IMR-90 (cell line): Measurements from ENCODE around the gene DENND6B. TPM values are rescaled to one million over a fixed set of nuclear protein-coding genes. Genes with fewer than 3 reads are reported as not detected.
A peak's percentile ranks its signal among the peaks of the same experiment; 100 is the strongest.

Experiments used
- ATAC-seq: fragments of 200-7000 bp; cut with Tn5 transposase; 2 replicates; pipeline ENCODE4 v1.9.1; 2020; ENCODE audit warnings: low read depth, mild to moderate bottlenecking, moderate library complexity
- BruUV-seq: library from RNA; stranded (reverse); fragments of 400-500 nt; replicated peaks from 2 replicates; lab custom pipeline; 2021; lab: Mats Ljungman, UMichigan
- CTCF ChIA-PET: fragments of 300-600 bp; formaldehyde crosslinking; extraction: SDS; loops from one replicate; lab custom pipeline; 2021; ENCODE audit warnings: antibody characterized with exemption; lab: Yijun Ruan, JAX
- POLR2A ChIA-PET: fragments of 300-600 bp; sonication (Branson Sonifier 250); formaldehyde crosslinking; loops from one replicate; lab custom pipeline; 2022; ENCODE audit warnings: antibody characterized with exemption; ENCODE audit not compliant: unreplicated experiment; lab: Charles Lee
- DNase-seq: peaks from one replicate; pipeline ENCODE4 v3.0.0; 2013
- H2AFZ ChIP-seq: replicated peaks from 2 replicates; pipeline ENCODE3; 2013; ENCODE audit warnings: low read length, mild to moderate bottlenecking; ENCODE audit not compliant: poor library complexity
- H2AK5ac ChIP-seq: 2 replicates; pipeline ENCODE4 v1.6.1; 2013; ENCODE audit warnings: low read depth, low read length, inconsistent platforms
- H2AK9ac ChIP-seq: replicated peaks from 2 replicates; pipeline ENCODE3; 2013; ENCODE audit warnings: mild to moderate bottlenecking, low read depth, low read length, moderate library complexity; ENCODE audit not compliant: poor library complexity
- H2BK120ac ChIP-seq: 2 replicates; pipeline ENCODE4 v1.6.1; 2013; ENCODE audit warnings: low read depth, low read length, inconsistent platforms
- H2BK15ac ChIP-seq: 3 replicates; pipeline ENCODE4 v1.6.1; 2013; ENCODE audit warnings: low read depth, low read length, inconsistent platforms
- H2BK20ac ChIP-seq: 2 replicates; pipeline ENCODE4 v1.6.1; 2013; ENCODE audit warnings: low read depth, mild to moderate bottlenecking, inconsistent platforms, low read length, moderate library complexity
- H2BK5ac ChIP-seq: 2 replicates; pipeline ENCODE4 v1.6.1; 2013; ENCODE audit warnings: mild to moderate bottlenecking, low read depth, low read length, inconsistent platforms; ENCODE audit not compliant: poor library complexity, severe bottlenecking
- H3K14ac ChIP-seq: replicated peaks from 2 replicates; pipeline ENCODE4 v1.6.1; 2013; ENCODE audit warnings: low read depth, low read length, inconsistent platforms
- H3K18ac ChIP-seq: 2 replicates; pipeline ENCODE4 v1.6.1; 2013; ENCODE audit warnings: low read depth, low read length, control low read depth
- H3K23ac ChIP-seq: 2 replicates; pipeline ENCODE4 v1.6.1; 2013; ENCODE audit warnings: low read depth, low read length, inconsistent platforms
- H3K27ac ChIP-seq: 2 replicates; pipeline ENCODE4 v1.5.1; 2013; ENCODE audit warnings: mild to moderate bottlenecking, control low read depth, low read length; ENCODE audit not compliant: insufficient read depth
- H3K27me3 ChIP-seq: 2 replicates; pipeline ENCODE4 v1.6.1; 2013; ENCODE audit warnings: low read length; ENCODE audit not compliant: control insufficient read depth, insufficient read depth
- H3K36me3 ChIP-seq: 2 replicates; pipeline ENCODE4 v1.6.1; 2013; ENCODE audit warnings: low read length, mixed read lengths; ENCODE audit not compliant: control insufficient read depth, insufficient read depth
- H3K4ac ChIP-seq: 2 replicates; pipeline ENCODE4 v1.6.1; 2013; ENCODE audit warnings: low read depth, low read length, inconsistent platforms
- H3K4me1 ChIP-seq: 2 replicates; pipeline ENCODE4 v1.6.1; 2013; ENCODE audit warnings: low read length, mixed read lengths; ENCODE audit not compliant: control insufficient read depth, insufficient read depth
- H3K4me2 ChIP-seq: 2 replicates; pipeline ENCODE4 v1.6.1; 2013; ENCODE audit warnings: low read depth, mild to moderate bottlenecking, control low read depth, low read length, moderate library complexity
- H3K4me3 ChIP-seq: 2 replicates; pipeline ENCODE4 v1.5.1; 2013; ENCODE audit warnings: low read depth, mild to moderate bottlenecking, control low read depth, low read length, moderate library complexity; ENCODE audit not compliant: insufficient read depth
- H3K56ac ChIP-seq: 2 replicates; pipeline ENCODE4 v1.6.1; 2013; ENCODE audit warnings: low read length, inconsistent platforms; ENCODE audit not compliant: insufficient read depth; ENCODE audit errors: extremely low read depth
- H3K79me1 ChIP-seq, 2 experiments: 2 replicates each; pipeline ENCODE4 v1.6.1; 2013; ENCODE audit warnings: low read length in 2 of 2, inconsistent platforms in 1 of 2, low read depth in 1 of 2
- H3K9ac ChIP-seq: 2 replicates; pipeline ENCODE4 v1.6.1; 2013; ENCODE audit warnings: low read depth, low read length, control low read depth
- H3K9me1 ChIP-seq: 2 replicates; pipeline ENCODE4 v1.6.1; 2013; ENCODE audit warnings: low read length, inconsistent platforms; ENCODE audit not compliant: insufficient read depth
- H3K9me3 ChIP-seq: 2 replicates; pipeline ENCODE4 v1.6.1; 2013; ENCODE audit warnings: low read length; ENCODE audit not compliant: control insufficient read depth, insufficient read depth
- H4K20me1 ChIP-seq: 2 replicates; pipeline ENCODE4 v1.6.1; 2013; ENCODE audit warnings: low read length, inconsistent platforms; ENCODE audit not compliant: insufficient read depth
- H4K5ac ChIP-seq: 2 replicates; pipeline ENCODE4 v1.6.1; 2013; ENCODE audit warnings: mild to moderate bottlenecking, low read depth, low read length, control low read depth
- H4K8ac ChIP-seq, 2 experiments: 2 replicates each; pipeline ENCODE4 v1.6.1; 2013; ENCODE audit warnings: low read depth in 2 of 2, low read length in 2 of 2, control low read depth in 1 of 2, inconsistent platforms in 1 of 2
- H4K91ac ChIP-seq: 2 replicates; pipeline ENCODE4 v1.6.1; 2013; ENCODE audit warnings: low read depth, low read length, inconsistent platforms; ENCODE audit not compliant: insufficient read depth
- MAZ ChIP-seq: IDR thresholded peaks from 2 replicates; pipeline ENCODE4 v1.6.1; 2012; ENCODE audit warnings: low read depth, mild to moderate bottlenecking, low read length, improper control_type of control experiment, moderate library complexity, borderline replicate concordance
- NFE2L2 ChIP-seq: fragments of 150-350 bp; IDR thresholded peaks from 2 replicates; pipeline ENCODE4 v1.6.1; 2016; ENCODE audit warnings: low read depth, mild to moderate bottlenecking, low read length
- POLR2A ChIP-seq: IDR thresholded peaks from 2 replicates; pipeline ENCODE4 v1.6.1; 2012; ENCODE audit warnings: mild to moderate bottlenecking, low read depth, low read length
- SMC3 ChIP-seq: fragments of 150-350 bp; IDR thresholded peaks from 2 replicates; pipeline ENCODE4 v1.6.1; 2016; ENCODE audit warnings: low read depth, mild to moderate bottlenecking, antibody characterized with exemption, low read length, moderate library complexity
- WGBS, 2 experiments: methylation state at CpG; one replicate each; pipeline versions ENCODE4 v1.1.5 to v1.1.7; 2013; ENCODE audit warnings: missing lambda C conversion rate in 2 of 2; ENCODE audit not compliant: insufficient read length in 1 of 2; ENCODE audit errors: extremely low coverage in 2 of 2; 5-methylcytosine and 5-hydroxymethylcytosine counted together
- dilution Hi-C: fragments of 300-500 bp; cut with HindIII; formaldehyde crosslinking; loops from one replicate; pipeline ENCODE4 v1.14.3; 2018; ENCODE audit warnings: low sequenced_read_pairs; ENCODE audit not compliant: unreplicated experiment
- in situ Hi-C: fragments of 300-500 bp; cut with MboI; formaldehyde crosslinking; loops from 3 replicates; pipeline ENCODE4 v1.14.3; 2019; ENCODE audit warnings: low sequenced_read_pairs, inconsistent platforms, mixed read lengths
- intact Hi-C: fragments of 100-400 bp; cut with micrococcal nuclease; formaldehyde crosslinking; loops from 2 replicates; pipeline ENCODE4 v1.10.0; 2022
- polyA plus RNA-seq, 3 experiments: library from polyadenylated mRNA; depleted of rRNA; stranded (reverse); fragments of >200 nt; gene quantifications; 2 replicates each; pipeline ENCODE4 v1.2.3, GENCODE V29; 2012; ENCODE audit warnings: low replicate concordance in 1 of 3
- total RNA-seq: library from RNA; depleted of rRNA; stranded (reverse); fragments of >200 nt; gene quantifications from 2 replicates; pipeline ENCODE4 v1.2.3, GENCODE V29; 2012
- TF ChIP-seq, protein P1 (sequence below): fragments of 150-350 bp; IDR thresholded peaks from 2 replicates; pipeline ENCODE4 v1.6.1; 2017; ENCODE audit warnings: mild to moderate bottlenecking, antibody characterized with exemption, low read length, low read depth
- TF ChIP-seq, protein P2 (sequence below): conservative IDR thresholded peaks from 2 replicates; pipeline ENCODE4 v1.5.1; 2012; ENCODE audit warnings: mild to moderate bottlenecking, low read depth, low read length, improper control_type of control experiment

The DENND6B gene
- total and polyA plus RNA-seq, 2 of the 4 experiments (the other 2 are of a cell fraction), result 0.36 to 4.9 TPM

DNA sequence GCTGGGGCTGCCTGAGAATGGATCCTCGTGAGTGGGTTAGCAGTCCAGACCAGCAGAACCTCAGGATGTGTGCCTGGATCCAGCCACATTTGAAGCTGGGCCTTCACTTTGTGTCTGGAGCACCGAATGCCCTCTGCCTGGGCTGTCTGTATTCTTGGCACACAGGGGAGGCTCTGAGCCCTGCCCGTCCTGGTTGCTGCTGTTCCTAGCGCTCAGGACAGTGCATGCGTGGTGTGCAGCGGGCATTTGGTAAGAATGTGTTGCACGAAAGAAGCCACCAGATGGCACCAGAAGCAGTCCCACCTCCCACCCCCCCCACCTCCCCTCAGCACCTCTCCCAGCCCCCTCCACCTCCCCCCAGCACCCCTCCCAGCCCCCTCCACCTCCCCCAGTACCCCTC, 52.5 kb downstream of the DENND6B start:
- Histone ChIP-seq H3K4me2 (no peak overlapping the region), H4K91ac (no peak overlapping the region), H3K27me3 (no peaks in the 10 kb centered on the region), H3K27ac (no peak overlapping the region), H2BK5ac (no peak overlapping the region), H4K8ac (no peak overlapping the region), H3K9me3 (no peaks in the 10 kb centered on the region), H3K4ac (no peak overlapping the region), H3K18ac (no peak overlapping the region), H3K36me3 (peaks cover 51% of the 10 kb centered on the region), H3K9ac (no peak overlapping the region), H3K79me1 (peaks cover 0 to 16% of the 10 kb centered on the region in 2 experiments; a peak in 1 of 4 replicates), H2AK9ac (peak overlapping the region; percentile 7), H2AK5ac (no peak overlapping the region), H4K5ac (no peak overlapping the region), H2BK20ac (no peak overlapping the region), H4K20me1 (peaks cover 47% of the 10 kb centered on the region), H3K9me1 (no peaks in the 10 kb centered on the region), H2AFZ (no peak overlapping the region), H3K4me3 (no peak overlapping the region), H2BK120ac (no peak overlapping the region), H3K56ac (no peak overlapping the region), H2BK15ac (no peak overlapping the region), H3K4me1 (peaks cover 11% of the 10 kb centered on the region), H3K23ac (no peak overlapping the region), H3K14ac (no peak overlapping the region)
- WGBS, 2 experiments, result 75% methylated on average over 2 of the region's 7 CpGs; no CpG with 5 or more reads in 1 of the 2 experiments
- DNase-seq (peak; percentile 54), ATAC-seq (no peak)
- TF ChIP-seq SMC3 (no peak), POLR2A (no peak), NFE2L2 (no peak), MAZ (no peak)
- TF ChIP-seq, protein P1, sequence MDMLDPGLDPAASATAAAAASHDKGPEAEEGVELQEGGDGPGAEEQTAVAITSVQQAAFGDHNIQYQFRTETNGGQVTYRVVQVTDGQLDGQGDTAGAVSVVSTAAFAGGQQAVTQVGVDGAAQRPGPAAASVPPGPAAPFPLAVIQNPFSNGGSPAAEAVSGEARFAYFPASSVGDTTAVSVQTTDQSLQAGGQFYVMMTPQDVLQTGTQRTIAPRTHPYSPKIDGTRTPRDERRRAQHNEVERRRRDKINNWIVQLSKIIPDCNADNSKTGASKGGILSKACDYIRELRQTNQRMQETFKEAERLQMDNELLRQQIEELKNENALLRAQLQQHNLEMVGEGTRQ, result no peak
- TF ChIP-seq, protein P2, sequence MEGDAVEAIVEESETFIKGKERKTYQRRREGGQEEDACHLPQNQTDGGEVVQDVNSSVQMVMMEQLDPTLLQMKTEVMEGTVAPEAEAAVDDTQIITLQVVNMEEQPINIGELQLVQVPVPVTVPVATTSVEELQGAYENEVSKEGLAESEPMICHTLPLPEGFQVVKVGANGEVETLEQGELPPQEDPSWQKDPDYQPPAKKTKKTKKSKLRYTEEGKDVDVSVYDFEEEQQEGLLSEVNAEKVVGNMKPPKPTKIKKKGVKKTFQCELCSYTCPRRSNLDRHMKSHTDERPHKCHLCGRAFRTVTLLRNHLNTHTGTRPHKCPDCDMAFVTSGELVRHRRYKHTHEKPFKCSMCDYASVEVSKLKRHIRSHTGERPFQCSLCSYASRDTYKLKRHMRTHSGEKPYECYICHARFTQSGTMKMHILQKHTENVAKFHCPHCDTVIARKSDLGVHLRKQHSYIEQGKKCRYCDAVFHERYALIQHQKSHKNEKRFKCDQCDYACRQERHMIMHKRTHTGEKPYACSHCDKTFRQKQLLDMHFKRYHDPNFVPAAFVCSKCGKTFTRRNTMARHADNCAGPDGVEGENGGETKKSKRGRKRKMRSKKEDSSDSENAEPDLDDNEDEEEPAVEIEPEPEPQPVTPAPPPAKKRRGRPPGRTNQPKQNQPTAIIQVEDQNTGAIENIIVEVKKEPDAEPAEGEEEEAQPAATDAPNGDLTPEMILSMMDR, result peak; percentile 36; the same call in 1 of the 2 replicates
- ChIA-PET CTCF (no interaction called here), POLR2A (no interaction called here)
- in situ Hi-C loops (loop anchor here (10.0 kb wide), 1 partner anchor 50 kb away; the partner anchor contains the start of gene DENND6B), intact Hi-C loops (loop anchor here (5.0 kb wide), 1 partner anchor 33 kb away; the partner anchor contains the start of gene PLXNB2), dilution Hi-C loops (no loop called here)
- no TSS peak for BruUV-seq
